DMS 273 (cell line): ENCODE data around the gene CROCC.

Experiments
- DNase-seq: peaks from one replicate; lab custom pipeline; 2025; ENCODE audit not compliant: unreplicated experiment; lab: John Stamatoyannopoulos, UW

CROCC gene

DNA sequence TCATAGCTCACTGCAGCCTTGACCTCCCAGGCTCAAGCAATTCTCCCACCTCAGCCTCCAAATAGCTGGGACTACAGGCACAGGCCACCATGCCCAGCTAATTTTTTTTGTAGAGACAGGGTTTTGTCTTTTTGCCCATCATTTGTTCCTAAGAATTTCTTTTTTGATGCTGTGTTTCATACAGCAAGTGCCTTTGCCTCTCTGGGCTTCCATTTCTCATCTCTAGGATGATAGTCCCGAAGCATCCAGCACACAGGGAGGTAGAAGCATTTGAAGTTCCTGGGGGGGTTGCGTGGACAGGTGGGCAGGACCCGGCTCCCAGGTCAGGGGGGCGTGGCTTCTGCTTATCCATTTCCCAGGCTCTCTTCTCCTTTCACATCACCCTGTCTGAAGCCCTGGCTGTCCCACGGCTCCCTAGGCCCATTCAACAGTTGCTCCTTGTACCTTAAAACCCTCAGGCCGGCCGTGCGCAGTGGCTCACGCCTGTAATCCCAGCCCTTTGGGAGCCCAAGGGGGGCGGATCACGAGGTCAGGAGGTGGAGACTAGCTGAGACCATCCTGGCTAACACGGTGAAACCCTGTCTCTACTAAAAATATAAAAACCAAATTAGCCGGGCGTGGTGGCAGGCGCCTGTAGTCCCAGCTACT, 86.6 kb downstream of the CROCC start:
- no peak for DNase-seq

DNA sequence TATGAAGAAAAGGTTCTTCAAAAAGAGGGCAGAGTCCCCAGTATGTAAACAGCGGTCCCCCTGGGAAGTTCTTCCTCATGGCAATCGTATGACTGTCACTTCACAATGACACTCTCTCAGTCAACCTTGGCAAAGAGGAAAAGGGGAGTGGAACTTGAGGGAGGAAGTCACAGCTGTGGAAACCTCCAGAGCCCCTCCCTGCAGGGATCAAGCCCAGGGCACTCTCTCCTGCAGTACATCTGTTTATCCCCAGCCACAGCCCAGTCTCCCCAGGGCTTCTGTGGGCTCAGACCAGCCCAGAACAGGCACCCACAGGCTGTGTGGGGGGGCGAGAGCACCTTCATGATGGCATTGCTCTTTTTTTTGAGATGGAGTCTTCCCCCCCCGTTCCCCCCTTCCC, 88.0 kb downstream of the CROCC start:
- DNase-seq = peak; percentile 23

DNA sequence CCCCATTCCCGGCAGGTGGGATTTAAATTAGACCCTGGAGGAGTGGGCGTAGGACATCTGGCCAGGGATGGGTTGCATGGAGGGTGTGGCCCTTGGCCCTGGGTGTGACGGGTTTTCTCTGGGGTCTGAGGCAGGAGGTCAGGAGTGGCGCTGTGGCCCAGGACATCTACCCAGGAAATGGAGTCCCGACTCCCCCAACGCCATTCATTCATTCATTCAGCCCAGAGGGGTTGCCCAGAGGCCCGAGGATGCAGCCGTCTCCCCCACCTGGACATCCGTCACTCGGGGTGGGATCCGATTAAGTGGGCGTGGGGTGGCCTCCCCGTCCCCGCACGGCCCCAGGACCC, 89.3 kb downstream of the CROCC start:
- no peak for DNase-seq

DNA sequence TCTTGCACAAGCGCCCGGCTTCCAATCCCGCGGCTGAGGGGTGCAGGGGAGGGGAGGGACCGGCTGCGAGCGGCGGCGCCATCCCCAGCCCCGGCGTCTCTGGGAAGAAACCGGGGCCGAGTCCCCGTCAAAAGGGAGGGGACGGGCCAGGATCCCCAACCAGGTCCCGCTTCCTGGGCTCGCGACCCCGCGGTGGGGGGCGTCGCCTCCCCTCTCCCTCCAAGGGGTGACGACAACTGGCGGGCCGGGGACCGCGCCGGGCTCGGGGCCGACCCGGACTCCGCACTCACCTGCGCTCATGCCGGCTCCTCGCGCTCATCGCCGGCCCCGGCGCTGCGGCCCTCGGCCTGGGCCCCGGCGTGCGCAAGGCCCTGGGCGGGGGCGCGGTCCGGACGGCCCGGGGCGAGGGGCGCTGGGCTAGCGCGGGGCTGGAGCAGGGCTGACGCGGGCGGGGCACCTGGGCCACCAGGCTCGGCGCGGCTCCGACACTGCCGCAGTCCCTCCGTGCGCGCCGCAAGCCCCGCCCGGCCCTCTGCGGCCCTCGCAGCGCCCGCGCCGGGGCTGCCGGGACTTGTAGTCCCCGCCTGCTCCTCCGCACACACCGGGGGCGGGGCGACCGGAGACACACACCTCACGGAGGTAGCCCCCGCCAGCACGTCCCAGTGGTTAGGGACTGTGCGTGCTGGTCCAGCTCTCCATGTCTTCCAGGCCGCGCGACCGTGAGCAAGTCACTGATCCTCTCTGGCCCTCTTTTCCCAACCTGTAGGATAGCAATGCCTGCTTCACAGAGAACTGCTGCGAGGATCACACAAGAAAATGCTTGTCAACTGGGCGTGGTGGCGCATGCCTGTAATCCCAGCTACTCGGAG, 89.9 kb downstream of the CROCC start, which contains the start of gene ATP13A2:
ATP13A2 (minus strand) TSS at position 490 of the 869 bp plus-strand sequence; CDS start at position 300, 190 bp downstream.
- peak; percentile 93 for DNase-seq

DNA sequence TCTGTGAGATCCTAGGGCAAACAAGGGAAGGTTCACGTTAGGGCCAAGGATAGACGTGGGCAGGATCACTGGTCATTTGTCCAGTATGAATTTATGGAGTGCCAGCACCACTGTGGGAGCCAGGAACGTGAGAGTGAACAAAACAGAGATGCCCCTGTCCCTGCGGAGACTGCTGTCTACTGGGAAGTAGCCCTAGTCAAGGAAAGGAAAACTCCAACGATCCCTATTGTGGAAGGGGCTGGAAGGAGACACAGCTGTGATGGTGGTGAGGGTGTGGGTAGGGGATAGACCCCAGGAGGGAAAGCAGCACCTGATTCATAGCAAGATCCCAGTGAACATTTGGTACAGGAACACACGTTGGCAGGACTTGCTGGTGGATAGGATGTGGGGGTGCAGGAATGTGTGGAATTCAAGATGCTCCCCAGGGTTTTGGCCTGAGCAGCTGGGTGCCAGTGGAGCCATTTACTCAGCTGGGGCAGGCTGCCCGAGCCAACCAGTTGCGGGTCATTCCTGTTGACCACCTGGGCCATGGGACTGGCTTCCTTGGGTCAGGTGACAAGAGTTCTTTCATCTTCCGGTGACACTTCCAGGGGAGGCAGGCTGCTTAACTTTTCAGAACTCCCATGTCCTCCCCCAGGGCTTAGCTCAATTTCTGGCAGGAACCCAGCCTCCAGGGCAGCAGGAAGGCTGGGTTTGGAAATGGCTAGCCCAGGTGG, 91.2 kb downstream of the CROCC start:
- peak; percentile 44 for DNase-seq

DNA sequence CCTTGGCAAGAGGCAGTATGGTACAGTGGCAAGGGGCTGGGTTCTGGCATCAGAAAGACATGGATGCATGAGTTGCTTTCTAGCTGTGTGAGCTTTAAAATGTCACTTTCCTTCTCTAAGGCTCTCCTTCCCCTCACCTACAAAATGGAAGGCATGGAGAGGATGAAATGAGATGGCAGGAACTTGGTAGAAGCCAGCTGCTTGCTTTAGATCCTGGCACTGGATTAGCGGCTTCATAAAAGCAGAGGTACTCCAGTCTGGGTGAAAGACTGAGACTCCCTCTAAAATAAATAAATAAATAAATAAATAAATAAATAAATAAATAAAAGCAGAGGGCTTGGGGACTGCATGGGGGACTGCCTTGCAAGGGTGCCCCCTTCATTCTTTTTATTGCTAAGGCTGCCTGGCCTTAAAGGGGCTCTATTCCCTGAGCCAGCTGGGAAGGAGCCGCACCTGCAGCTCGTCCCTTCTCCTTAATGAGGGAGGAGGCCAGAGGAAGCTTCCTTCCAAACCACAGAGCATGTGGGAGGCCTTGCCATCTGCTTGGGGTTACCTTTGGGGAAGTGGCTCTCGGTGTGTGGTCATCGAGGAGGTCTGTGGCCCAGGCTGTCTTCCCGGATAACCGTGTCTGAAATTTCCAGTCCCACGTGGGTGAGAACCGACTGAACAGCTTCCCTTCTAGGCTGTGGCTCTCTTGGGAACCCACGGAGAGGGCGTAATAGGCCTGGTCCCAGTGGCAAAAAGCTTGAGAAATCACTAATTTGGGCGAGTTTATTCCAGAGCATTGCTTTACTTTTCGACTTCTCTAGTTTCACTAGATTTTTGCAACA, 92.0 kb downstream of the CROCC start:
- DNase-seq = peak; percentile 44

DNA sequence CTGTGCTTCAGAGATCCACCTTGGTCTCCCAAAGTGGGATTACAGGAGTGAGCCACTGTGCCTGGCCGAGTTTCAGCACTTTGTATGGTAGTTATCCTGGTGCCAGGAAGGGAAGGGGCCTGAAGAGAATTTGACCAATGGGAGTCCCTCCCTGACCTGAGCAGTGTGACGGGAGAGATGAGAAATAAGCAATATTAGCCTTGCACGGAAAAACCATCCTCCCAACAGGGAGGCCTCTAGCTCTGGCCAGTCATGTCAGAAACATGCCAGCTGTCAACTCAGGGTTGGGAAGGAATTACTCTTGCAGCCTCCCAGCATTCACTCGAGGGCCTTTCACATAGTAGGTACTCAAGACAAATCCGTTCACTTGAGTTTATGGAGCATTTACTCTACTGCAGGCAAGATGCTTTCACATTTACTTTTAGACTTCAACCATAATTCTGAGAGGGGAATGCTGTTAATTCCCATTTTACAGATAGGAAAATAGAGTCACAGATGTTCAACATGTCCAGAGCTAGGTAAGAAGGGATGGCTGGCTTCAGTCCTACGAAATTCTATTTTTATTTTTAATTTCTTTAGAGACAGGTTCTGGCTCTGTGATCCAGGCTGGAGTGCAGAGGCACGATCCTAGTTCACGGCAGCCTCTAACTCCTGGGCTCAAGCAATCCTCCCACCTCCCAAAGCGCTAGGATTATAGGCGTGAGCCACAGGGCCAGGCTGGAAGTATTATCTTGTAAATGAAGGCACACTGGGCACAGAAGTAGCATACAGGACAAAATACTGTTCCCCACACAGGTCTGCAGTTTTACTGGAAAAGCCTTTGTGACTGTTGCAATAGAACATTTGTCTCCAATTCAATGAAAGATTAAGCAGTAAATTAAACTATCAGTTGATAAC, 93.2 kb downstream of the CROCC start:
- no peak for DNase-seq

DNA sequence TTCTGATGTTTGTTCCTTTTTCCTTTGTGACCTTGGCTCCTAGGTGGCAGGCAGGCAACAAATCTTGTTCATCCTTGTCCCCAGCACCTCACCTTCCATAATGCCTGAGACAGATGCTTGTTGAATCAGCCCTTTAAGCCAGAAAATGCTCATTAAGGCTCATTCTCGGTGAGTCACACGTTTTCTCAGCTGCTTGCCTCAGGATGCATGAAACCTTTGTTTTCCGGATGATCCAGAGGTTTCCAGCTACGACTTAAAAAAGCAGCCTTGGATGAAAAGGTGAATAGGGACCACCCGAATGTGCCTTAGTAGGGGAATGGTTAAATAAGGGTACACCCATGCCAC, 94.6 kb downstream of the CROCC start:
- no peak for DNase-seq

DNA sequence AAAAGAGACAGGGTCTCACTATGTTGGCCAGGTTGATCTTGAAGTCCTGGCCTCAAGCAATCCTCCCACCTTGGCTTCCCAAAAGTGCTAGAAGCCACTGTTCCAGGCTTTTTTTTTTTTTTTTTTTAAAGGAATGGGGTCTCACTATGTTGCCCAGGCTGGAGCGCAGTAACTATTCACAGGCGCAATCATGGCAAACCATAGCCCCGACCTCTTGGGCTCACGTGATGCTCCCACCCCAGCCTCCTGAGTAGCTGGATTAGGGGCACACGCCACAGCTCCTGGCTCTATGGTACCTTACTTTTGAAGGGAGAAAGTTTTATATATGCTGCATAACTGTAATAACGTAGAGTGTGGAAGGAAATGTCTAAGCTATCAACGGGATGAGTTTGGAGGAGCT, 95.7 kb downstream of the CROCC start:
- DNase-seq = no peak

DNA sequence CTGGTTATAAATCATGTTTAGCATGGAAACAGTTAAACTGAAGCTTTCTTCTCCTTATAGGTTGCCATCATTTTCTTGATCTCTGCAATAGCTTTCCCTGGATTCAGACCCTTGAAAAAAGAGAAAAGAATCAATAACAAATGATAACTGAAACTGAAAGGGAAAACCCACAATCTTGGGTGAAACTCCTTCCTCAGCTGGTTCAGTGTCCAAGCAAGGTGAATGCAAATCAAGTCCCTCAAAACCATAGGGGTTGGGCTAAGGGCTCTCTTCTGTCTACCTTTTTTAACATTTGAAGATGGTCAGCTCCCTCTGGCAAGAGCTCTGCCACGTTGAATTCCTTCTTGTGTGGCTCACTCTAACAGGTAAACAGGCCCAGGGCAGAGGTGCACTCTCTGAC, 97.1 kb downstream of the CROCC start:
- DNase-seq = no peak

DNA sequence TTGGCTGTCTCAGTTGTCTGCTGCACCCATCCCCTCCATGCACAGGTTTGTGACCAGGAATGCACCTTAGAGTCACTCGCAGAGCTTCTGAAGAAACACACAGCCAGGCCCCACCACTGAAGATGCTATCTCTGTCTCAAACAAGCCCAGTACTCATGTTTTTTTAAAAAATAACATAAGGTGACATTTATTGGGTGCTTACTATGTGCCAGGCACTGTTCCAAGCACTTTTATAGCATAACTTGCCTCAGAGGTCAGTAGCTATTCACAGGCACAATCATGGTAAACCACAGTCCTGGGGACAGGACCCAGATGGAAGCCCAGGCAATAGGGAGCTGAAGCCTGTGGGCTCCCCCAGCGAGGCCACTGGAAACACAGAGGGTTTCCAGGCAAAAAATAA, 98.8 kb downstream of the CROCC start:
- DNase-seq = no peak

DNA sequence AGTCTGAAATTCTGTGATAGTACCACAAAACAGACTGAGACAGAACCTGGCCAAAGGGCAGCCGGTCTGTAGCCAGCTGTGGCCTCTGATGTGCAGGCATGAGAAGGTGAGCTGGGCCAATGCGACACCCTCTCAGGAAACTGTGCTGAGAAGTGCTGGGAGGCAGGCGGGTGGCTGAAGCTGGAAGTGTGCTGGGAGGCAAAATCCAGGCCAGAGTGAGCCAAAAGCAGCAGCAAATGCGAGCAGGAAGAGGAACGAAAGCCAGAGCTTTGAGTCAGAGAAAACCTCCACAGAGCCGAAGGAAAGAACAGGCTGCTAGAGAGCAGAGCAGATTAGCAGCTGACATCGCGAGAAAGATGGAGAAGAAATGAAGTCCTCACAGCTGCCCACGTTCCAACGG, 100.2 kb downstream of the CROCC start:
- no peak for DNase-seq
